Nephron progenitor cell (in vitro differentiated cells): ENCODE data around the gene FPR1.

Source experiments
- DNase-seq: peaks from one replicate; pipeline ENCODE4 v3.0.0; 2021
- H3K27ac Mint-ChIP-seq: 2 replicates; pipeline ENCODE4 v1.8.0; 2021; ENCODE audit warnings: mild to moderate bottlenecking, moderate library complexity, mixed read lengths
- H3K27me3 Mint-ChIP-seq: 2 replicates; pipeline ENCODE4 v1.8.0; 2021; ENCODE audit warnings: mild to moderate bottlenecking, low read depth, mixed read lengths; ENCODE audit not compliant: poor library complexity
- H3K36me3 Mint-ChIP-seq: 2 replicates; pipeline ENCODE4 v1.8.0; 2021; ENCODE audit warnings: low read depth, mixed read lengths
- H3K4me1 Mint-ChIP-seq: 2 replicates; pipeline ENCODE4 v1.8.0; 2021; ENCODE audit warnings: mixed read lengths
- H3K4me3 Mint-ChIP-seq: 2 replicates; pipeline ENCODE4 v1.8.0; 2021; ENCODE audit warnings: mild to moderate bottlenecking, moderate library complexity, mixed read lengths
- H3K9me3 Mint-ChIP-seq: 2 replicates; pipeline ENCODE4 v1.8.0; 2021; ENCODE audit warnings: mild to moderate bottlenecking, moderate library complexity, mixed read lengths
- CTCF ChIP-seq: fragments of 200-600 bp; sonication (generic); IDR thresholded peaks from 2 replicates; pipeline ENCODE4 v1.5.0; 2021; ENCODE audit warnings: antibody characterized with exemption

The FPR1 gene

GRCh38 chr19:51737924-51738323 lies 13.8 kb downstream of the FPR1 start:
- H3K27me3 Mint-ChIP-seq, result peaks cover 4% of the 10 kb centered on the region
- TF ChIP-seq CTCF, result no peak
- H3K9me3 Mint-ChIP-seq, result peaks cover 53% of the 10 kb centered on the region
- no peak overlapping the region for H3K27ac Mint-ChIP-seq
- no peak for DNase-seq
- H3K36me3 Mint-ChIP-seq, result no peaks in the 10 kb centered on the region
- H3K4me3 Mint-ChIP-seq, result no peak overlapping the region
- H3K4me1 Mint-ChIP-seq, result no peaks in the 10 kb centered on the region

GRCh38 chr19:51737389-51737788 lies 14.3 kb downstream of the FPR1 start:
- H3K4me1 Mint-ChIP-seq, result no peaks in the 10 kb centered on the region
- H3K27me3 Mint-ChIP-seq, result peaks cover 4% of the 10 kb centered on the region
- H3K36me3 Mint-ChIP-seq, result no peaks in the 10 kb centered on the region
- H3K4me3 Mint-ChIP-seq, result no peak overlapping the region
- DNase-seq, result no peak
- TF ChIP-seq CTCF, result no peak
- H3K9me3 Mint-ChIP-seq, result peaks cover 49% of the 10 kb centered on the region
- no peak overlapping the region for H3K27ac Mint-ChIP-seq

GRCh38 chr19:51735759-51736449 lies 15.8 kb downstream of the FPR1 start:
- no peaks in the 10 kb centered on the region for H3K4me1 Mint-ChIP-seq
- H3K36me3 Mint-ChIP-seq, result no peaks in the 10 kb centered on the region
- no peak for TF ChIP-seq CTCF
- H3K4me3 Mint-ChIP-seq, result no peak overlapping the region
- peaks cover 54% of the 10 kb centered on the region for H3K9me3 Mint-ChIP-seq
- DNase-seq, result no peak
- H3K27ac Mint-ChIP-seq, result no peak overlapping the region
- H3K27me3 Mint-ChIP-seq, result peaks cover 4% of the 10 kb centered on the region

- peaks cover 53% of the 10 kb centered on the region for H3K9me3 Mint-ChIP-seq
- H3K4me3 Mint-ChIP-seq, result no peak overlapping the region
- no peaks in the 10 kb centered on the region for H3K36me3 Mint-ChIP-seq
- TF ChIP-seq CTCF, result no peak
- peaks cover 10% of the 10 kb centered on the region for H3K27me3 Mint-ChIP-seq
- H3K4me1 Mint-ChIP-seq, result no peaks in the 10 kb centered on the region
- H3K27ac Mint-ChIP-seq, result no peak overlapping the region
- DNase-seq, result no peak
Measured at GRCh38 chr19:51733742-51734522, 17.7 kb downstream of the FPR1 start.

- DNase-seq, result no peak
- H3K36me3 Mint-ChIP-seq, result no peaks in the 10 kb centered on the region
- H3K4me1 Mint-ChIP-seq, result peaks cover 6% of the 10 kb centered on the region
- TF ChIP-seq CTCF, result no peak
- H3K4me3 Mint-ChIP-seq, result no peak overlapping the region
- no peak overlapping the region for H3K27ac Mint-ChIP-seq
- H3K27me3 Mint-ChIP-seq, result peaks cover 22% of the 10 kb centered on the region
- peaks cover 60% of the 10 kb centered on the region for H3K9me3 Mint-ChIP-seq
Measured at GRCh38 chr19:51729781-51730180, 21.9 kb downstream of the FPR1 start.
